Activated CD8-positive, alpha-beta T cell treated with anti-CD3 and anti-CD28 coated beads, Interleukin-2, amount 10 ng/mL, durations not matched to agents 7 days and 5 days (primary cell): ENCODE measurements around the gene MRPL48. TPM values are rescaled to one million over a fixed set of nuclear protein-coding genes. Genes with fewer than 3 reads are reported as not detected.
A peak's percentile ranks its signal among the peaks of the same experiment; 100 is the strongest.

Source experiments
- ATAC-seq: fragments of 150-1000 bp; cut with Tn5 transposase; one replicate; pipeline ENCODE4 v1.10.0; 2021; ENCODE audit warnings: moderate library complexity
- CTCF ChIA-PET: fragments of 350-600 bp; sonication (Branson Sonifier 250); formaldehyde crosslinking; loops from one replicate; lab custom pipeline; 2021; ENCODE audit warnings: antibody characterized with exemption; lab: Charles Lee
- POLR2A ChIA-PET: fragments of 350-600 bp; sonication (Branson Sonifier 250); formaldehyde crosslinking; loops from one replicate; lab custom pipeline; 2021; ENCODE audit warnings: antibody characterized with exemption; lab: Charles Lee
- DNase-seq: peaks from one replicate; pipeline ENCODE4 v3.0.0-alpha.2; 2020
- H3K27ac Mint-ChIP-seq: one replicate; pipeline ENCODE4 v1.8.0; 2021; ENCODE audit warnings: mild to moderate bottlenecking, mixed read lengths
- H3K27me3 Mint-ChIP-seq: one replicate; pipeline ENCODE4 v1.8.0; 2021; ENCODE audit warnings: low read depth, mixed read lengths
- H3K36me3 Mint-ChIP-seq: one replicate; pipeline ENCODE4 v1.8.0; 2021; ENCODE audit warnings: low read depth, mixed read lengths
- H3K4me1 Mint-ChIP-seq: one replicate; pipeline ENCODE4 v1.8.0; 2021; ENCODE audit warnings: low read depth, mixed read lengths
- H3K4me3 Mint-ChIP-seq: one replicate; pipeline ENCODE4 v1.8.0; 2021; ENCODE audit warnings: mild to moderate bottlenecking, mixed read lengths
- H3K9me3 Mint-ChIP-seq: one replicate; pipeline ENCODE4 v1.8.0; 2022; ENCODE audit warnings: mixed read lengths; ENCODE audit not compliant: insufficient read depth
- total RNA-seq, 2 experiments: library from RNA; stranded (reverse); gene quantifications; one replicate each; pipeline ENCODE4 v1.2.3, GENCODE V29; 2021

The MRPL48 gene
- total RNA-seq, 2 experiments from 2014 or later = 45.1 to 46.0 TPM

DNA sequence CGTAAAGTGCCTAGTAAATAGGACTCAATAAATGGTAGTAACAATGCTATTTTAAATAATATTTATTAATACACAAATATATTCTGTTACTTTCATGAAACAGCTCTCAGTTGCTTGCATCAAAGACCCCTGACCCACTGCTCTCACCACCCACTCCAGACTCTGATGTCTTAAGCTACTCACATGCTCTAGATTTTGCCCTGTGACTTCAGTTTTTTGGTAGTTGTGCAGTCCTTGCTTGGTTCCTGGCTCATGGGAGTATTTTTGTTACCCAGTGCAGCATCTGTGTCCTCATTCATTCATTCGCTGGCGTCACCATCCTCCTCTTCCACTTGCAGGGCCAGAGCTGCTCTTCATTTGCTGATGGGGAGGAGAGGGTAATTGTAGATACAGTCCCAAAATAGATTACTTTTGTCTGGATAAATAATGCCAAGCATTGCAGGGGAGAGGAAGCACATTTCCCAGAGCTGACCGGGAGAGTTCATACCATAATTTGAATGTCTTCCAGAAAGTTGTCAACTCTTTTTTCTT, 12.7 kb downstream of the MRPL48 start:
- ATAC-seq = no peak
- CTCF ChIA-PET = no interaction called here
- no peaks in the 10 kb centered on the region for H3K9me3 Mint-ChIP-seq

DNA sequence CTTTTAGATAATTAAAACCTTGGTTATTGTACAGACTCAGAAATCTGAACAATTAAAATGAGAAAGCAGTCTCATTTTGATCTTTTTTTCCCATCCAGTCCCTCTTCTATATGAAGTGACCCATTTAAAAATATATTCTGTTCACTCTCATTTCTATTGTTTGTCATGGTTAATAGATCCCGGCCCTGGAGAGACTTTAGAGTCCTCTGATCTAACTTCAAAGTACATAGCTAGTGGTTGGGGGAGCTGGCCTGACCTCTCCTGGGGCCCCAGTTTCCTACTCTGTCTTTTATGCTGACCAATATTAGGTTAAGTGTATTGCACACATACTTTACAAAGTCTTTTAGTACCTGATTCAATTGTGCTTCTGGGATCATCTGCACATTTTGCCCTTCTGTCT, 13.5 kb downstream of the MRPL48 start:
- Mint-ChIP-seq H3K4me3 (no peak overlapping the region), H3K9me3 (no peaks in the 10 kb centered on the region), H3K36me3 (peaks cover 5% of the 10 kb centered on the region), H3K4me1 (no peaks in the 10 kb centered on the region), H3K27me3 (no peaks in the 10 kb centered on the region), H3K27ac (no peak overlapping the region)
- CTCF ChIA-PET = no interaction called here
- no peak for ATAC-seq
- DNase-seq = no peak
- POLR2A ChIA-PET = no interaction called here

More for the DNA sequence above, 12.7 kb downstream of the MRPL48 start:
- Mint-ChIP-seq H3K36me3 (peaks cover 2% of the 10 kb centered on the region), H3K27ac (no peak overlapping the region), H3K27me3 (no peaks in the 10 kb centered on the region), H3K4me3 (no peak overlapping the region), H3K4me1 (no peaks in the 10 kb centered on the region)
- POLR2A ChIA-PET = no interaction called here
- no peak for DNase-seq

DNA sequence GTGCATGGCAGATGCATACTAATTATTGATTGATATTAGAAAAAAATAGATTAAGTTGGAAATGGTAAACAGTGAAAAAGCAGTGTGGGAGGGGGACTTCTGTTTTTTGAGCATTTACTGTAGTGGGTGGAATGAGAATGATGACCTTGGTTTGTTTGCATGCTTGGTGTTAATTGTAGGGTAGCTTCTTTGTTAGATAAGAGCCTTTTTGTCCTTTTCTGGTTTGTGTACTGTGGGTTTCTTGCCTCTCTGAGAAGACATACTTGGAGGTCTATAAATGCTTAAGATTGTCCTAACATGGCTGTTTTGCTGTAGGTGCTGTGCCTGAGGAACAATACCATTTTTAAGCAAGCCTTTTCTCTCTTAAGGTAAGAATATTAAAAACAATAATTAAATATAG, 17.0 kb downstream of the MRPL48 start:
- no peak for DNase-seq
- ChIA-PET CTCF (no interaction called here), POLR2A (no interaction called here)
- peak overlapping the region; percentile 36 for H3K27ac Mint-ChIP-seq
- H3K36me3 Mint-ChIP-seq = peaks cover 14% of the 10 kb centered on the region
- no peak overlapping the region for H3K4me3 Mint-ChIP-seq
- no peak for ATAC-seq
- no peaks in the 10 kb centered on the region for H3K9me3 Mint-ChIP-seq
- H3K4me1 Mint-ChIP-seq = no peaks in the 10 kb centered on the region
- H3K27me3 Mint-ChIP-seq = no peaks in the 10 kb centered on the region

DNA sequence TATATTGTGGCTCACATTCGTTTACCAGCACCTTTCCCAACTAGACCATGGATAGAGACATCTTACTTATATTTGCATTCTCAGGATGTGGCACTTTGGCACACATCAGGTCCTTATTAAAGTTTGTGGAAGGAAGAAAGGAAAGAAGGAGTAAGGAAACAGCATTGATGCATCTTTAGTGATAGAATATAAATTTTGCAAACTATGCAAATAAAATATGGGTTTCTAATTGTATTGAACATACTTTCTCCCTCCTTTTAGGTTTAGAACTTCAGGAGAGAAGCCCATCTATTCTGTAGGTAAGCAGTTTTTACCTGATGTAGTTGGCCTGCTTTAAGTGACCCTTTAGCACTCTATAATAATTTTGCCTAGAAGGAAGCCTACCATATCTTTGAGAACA, 20.4 kb downstream of the MRPL48 start:
- POLR2A ChIA-PET = no interaction called here
- no peaks in the 10 kb centered on the region for H3K9me3 Mint-ChIP-seq
- no peaks in the 10 kb centered on the region for H3K4me1 Mint-ChIP-seq
- no peak overlapping the region for H3K27ac Mint-ChIP-seq
- ATAC-seq (no peak), DNase-seq (no peak)
- H3K4me3 Mint-ChIP-seq = no peak overlapping the region
- CTCF ChIA-PET = no interaction called here
- no peaks in the 10 kb centered on the region for H3K27me3 Mint-ChIP-seq
- peaks cover 23% of the 10 kb centered on the region for H3K36me3 Mint-ChIP-seq

DNA sequence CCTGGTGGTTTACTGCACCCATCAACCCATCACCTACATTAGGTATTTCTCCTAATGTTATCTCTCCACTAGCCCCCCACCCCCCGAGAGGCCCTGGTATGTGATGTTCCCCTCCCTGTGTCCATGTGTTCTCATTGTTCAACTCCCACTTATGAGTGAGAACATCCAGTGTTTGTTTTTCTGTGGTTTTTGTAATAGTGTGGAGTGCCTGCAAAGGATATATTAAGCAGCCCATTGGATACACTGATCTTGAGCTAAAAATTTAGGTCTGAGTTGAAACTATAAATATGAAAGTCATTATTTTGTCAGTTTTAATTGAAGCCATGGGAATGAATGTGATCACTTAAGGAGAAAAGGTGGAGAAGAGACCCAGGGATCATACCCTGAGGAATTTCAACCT, 23.0 kb downstream of the MRPL48 start:
- no peaks in the 10 kb centered on the region for H3K4me1 Mint-ChIP-seq

DNA sequence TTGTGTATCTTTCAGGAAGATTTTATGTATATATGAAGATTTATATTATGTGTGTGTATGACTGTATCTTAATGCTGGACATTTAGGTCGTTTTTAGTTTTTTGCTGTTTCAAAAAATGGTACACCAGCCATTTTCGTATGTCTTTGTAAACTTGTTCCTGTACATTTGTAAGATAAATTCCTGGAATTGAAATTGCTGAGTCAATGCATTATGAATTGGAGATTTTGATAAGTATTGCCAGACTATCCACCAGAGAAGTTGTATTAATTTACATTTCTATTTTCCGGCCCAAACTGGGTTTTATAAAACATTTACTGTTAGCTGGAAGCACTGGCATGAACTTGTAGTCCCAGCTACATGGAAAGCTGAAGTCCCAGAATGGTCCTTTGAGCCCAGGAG, 24.6 kb downstream of the MRPL48 start:
- no peak for ATAC-seq
- ChIA-PET POLR2A (no interaction called here), CTCF (no interaction called here)
- Mint-ChIP-seq H3K4me3 (no peak overlapping the region), H3K4me1 (no peaks in the 10 kb centered on the region), H3K27ac (no peak overlapping the region), H3K27me3 (no peaks in the 10 kb centered on the region), H3K36me3 (peaks cover 20% of the 10 kb centered on the region), H3K9me3 (no peaks in the 10 kb centered on the region)
- DNase-seq = no peak

More for the DNA sequence above, 23.0 kb downstream of the MRPL48 start:
- Mint-ChIP-seq H3K4me3 (no peak overlapping the region), H3K9me3 (no peaks in the 10 kb centered on the region), H3K27ac (no peak overlapping the region), H3K36me3 (peaks cover 27% of the 10 kb centered on the region), H3K27me3 (no peaks in the 10 kb centered on the region)
- DNase-seq (no peak), ATAC-seq (no peak)
- ChIA-PET CTCF (no interaction called here), POLR2A (no interaction called here)

DNA sequence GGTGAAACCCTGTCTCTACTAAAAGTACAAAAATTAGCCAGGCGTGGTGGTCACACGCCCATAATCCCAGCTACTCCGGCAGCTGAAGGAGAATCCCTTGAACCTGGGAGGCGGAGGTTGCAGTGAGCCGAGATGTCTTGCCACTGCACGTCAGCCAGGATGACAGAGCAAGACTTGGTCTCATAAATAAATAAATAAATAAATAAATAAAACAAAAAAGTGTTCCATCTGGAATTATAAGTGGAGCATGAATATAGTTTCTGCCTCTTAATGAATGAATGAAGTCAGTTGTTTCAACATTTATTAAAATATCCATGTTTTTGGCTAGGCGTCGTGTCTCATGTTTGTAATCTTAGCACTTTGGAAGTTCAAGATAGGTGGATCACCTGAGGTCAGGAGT, 27.1 kb downstream of the MRPL48 start:
- ATAC-seq (no peak), DNase-seq (no peak)
- no peaks in the 10 kb centered on the region for H3K9me3 Mint-ChIP-seq
- H3K27me3 Mint-ChIP-seq = no peaks in the 10 kb centered on the region
- peaks cover 13% of the 10 kb centered on the region for H3K36me3 Mint-ChIP-seq
- CTCF ChIA-PET = no interaction called here
- no peak overlapping the region for H3K27ac Mint-ChIP-seq
- no peaks in the 10 kb centered on the region for H3K4me1 Mint-ChIP-seq
- POLR2A ChIA-PET = no interaction called here
- no peak overlapping the region for H3K4me3 Mint-ChIP-seq

DNA sequence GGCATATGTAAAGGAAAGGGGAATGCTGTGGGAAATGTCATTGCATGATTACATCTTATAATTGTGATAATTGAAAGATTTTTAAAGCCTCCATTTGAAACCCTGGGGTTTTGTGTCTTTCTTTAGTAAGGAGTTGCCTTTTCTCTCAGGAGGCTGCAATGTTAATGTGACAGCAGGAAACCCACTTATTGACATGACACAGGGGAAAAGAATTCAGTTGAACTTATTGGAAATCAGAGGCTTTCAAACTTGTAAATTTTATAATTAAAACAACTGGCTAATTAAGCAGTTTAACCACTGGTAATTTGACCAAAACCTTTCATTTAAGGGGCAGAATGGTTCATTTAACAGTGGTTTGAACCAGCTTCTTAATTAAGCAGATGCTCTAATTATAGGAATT, 31.2 kb downstream of the MRPL48 start:
- no peak overlapping the region for H3K4me3 Mint-ChIP-seq
- CTCF ChIA-PET = no interaction called here
- ATAC-seq = no peak

DNA sequence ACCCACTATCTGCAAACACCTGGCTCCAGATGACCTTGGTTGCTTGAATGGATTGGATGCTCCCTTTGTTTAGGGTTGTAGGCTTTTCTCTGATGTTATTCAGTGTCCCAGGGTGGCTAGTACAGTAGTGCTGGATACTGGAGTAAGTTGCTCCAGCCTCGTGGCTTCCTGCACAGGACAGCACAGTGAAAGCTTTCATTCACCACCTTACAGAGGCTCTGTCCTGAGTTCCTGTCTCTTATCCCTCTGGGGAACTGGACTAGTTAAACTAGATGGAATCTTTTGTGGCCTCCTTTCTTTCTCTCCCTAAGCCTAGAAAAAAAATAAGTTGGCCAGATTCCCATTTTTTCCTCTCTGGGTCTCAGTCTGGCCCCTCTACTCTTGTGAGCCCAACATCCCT, 42.6 kb downstream of the MRPL48 start:
- Mint-ChIP-seq H3K9me3 (no peaks in the 10 kb centered on the region), H3K4me3 (no peak overlapping the region), H3K4me1 (no peaks in the 10 kb centered on the region), H3K36me3 (peaks cover 18% of the 10 kb centered on the region), H3K27ac (no peak overlapping the region), H3K27me3 (no peaks in the 10 kb centered on the region)
- ChIA-PET POLR2A (no interaction called here), CTCF (no interaction called here)
- ATAC-seq = no peak
- DNase-seq = no peak

More for the DNA sequence above, 31.2 kb downstream of the MRPL48 start:
- no peaks in the 10 kb centered on the region for H3K27me3 Mint-ChIP-seq
- no peak for DNase-seq
- no peaks in the 10 kb centered on the region for H3K4me1 Mint-ChIP-seq
- H3K36me3 Mint-ChIP-seq = peaks cover 3% of the 10 kb centered on the region
- POLR2A ChIA-PET = no interaction called here
- H3K9me3 Mint-ChIP-seq = no peaks in the 10 kb centered on the region
- no peak overlapping the region for H3K27ac Mint-ChIP-seq

DNA sequence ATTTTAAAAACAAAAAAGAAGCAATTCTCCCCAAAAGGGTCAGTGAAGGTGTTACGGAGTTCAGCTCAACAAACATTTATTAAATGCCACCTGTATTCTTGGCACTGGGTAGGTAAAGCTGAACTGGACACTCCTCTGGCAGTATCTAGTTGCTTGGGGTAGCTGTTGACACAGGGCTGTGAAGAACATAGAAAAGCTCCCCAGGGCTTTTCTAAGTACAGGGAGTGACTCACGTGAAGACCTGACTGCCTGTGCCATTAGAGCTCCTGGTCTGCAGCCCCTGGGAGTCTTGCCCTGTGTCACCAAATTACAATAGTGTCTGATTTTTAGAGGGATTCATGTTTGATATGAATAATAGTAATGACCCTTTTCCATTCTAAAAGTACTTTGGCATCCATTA, 45.4 kb downstream of the MRPL48 start:
- CTCF ChIA-PET = interaction anchor here (0.9 kb wide), 1 partner anchor 10 kb away, joined by 3 read pairs; no protein-coding TSS in a partner anchor
- Mint-ChIP-seq H3K36me3 (peaks cover 9% of the 10 kb centered on the region), H3K4me1 (no peaks in the 10 kb centered on the region), H3K9me3 (no peaks in the 10 kb centered on the region), H3K27me3 (no peaks in the 10 kb centered on the region), H3K27ac (no peak overlapping the region), H3K4me3 (no peak overlapping the region)
- no peak for DNase-seq
- POLR2A ChIA-PET = no interaction called here
- ATAC-seq = no peak

DNA sequence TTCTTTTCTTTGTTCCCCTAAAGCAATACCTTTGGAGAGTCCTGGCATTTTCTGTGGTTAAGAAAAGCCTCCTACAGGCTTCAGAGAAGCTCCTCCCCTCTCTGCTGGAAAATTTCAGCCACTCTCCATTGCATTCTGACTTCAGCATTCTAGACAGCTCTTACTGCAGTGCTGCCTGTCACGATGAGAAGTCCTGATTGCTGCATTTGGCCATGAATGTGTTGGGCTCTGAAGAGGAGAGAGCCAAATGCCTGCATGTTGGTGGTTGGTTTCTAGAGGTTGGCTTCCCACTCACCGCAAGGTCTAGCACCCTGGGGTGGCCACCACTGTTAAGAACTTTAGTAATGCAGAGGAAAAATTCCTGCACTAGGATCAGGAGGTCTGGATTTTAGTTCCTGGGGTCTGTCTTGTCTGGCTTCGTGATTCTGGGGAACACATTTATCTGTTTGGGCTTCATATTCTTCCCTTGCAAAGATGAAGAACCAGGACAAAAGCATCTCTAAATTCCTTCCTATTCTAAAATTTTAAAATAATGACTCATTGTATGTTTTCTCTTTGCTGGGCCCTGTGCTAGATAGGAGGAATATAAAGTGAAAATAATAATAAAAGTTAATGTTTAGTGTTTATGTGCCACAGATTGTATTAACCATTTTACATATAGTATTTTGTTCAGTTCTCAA, 50.9 kb downstream of the MRPL48 start:
- CTCF ChIA-PET = no interaction called here
- Mint-ChIP-seq H3K4me3 (no peak overlapping the region), H3K27ac (no peak overlapping the region), H3K4me1 (no peaks in the 10 kb centered on the region), H3K27me3 (no peaks in the 10 kb centered on the region), H3K9me3 (no peaks in the 10 kb centered on the region), H3K36me3 (no peaks in the 10 kb centered on the region)
- no peak for ATAC-seq
- POLR2A ChIA-PET = no interaction called here
- no peak for DNase-seq

DNA sequence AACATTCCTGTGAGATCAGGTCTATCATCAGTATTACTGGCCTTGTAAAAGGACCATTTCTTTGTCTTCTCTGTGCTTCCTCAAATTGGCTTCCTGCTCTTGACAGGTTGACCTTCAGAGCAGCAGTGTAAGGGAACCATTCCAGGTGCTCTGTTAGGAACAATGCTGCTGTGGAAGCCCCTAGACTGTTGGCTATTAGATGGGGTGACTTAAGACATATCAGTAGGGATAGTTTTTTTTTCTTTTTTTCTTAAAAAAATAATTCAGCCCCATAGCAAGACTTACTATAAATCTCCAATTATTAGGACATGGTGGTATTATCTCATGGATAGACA, 51.4 kb downstream of the MRPL48 start:
- Mint-ChIP-seq H3K27ac (no peak overlapping the region), H3K9me3 (no peaks in the 10 kb centered on the region), H3K27me3 (no peaks in the 10 kb centered on the region), H3K4me1 (no peaks in the 10 kb centered on the region), H3K36me3 (peaks cover under 1% of the 10 kb centered on the region), H3K4me3 (no peak overlapping the region)
- no peak for ATAC-seq
- ChIA-PET CTCF (no interaction called here), POLR2A (no interaction called here)
- no peak for DNase-seq
